ENCODE results near the gene KDM4B.

DNA sequence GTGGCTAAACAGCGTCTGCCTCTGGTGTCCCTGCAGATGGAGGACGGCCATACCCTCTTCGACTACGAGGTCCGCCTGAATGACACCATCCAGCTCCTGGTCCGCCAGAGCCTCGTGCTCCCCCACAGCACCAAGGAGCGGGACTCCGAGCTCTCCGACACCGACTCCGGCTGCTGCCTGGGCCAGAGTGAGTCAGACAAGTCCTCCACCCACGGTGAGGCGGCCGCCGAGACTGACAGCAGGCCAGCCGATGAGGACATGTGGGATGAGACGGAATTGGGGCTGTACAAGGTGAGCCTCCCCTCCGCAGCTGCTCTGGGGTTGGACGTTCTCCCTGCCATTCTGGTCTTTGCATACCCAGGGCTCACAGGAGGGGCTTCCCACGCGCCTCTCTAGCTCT lies 39.7 kb upstream of the KDM4B start:
- TF ChIP-seq, protein P1, sequence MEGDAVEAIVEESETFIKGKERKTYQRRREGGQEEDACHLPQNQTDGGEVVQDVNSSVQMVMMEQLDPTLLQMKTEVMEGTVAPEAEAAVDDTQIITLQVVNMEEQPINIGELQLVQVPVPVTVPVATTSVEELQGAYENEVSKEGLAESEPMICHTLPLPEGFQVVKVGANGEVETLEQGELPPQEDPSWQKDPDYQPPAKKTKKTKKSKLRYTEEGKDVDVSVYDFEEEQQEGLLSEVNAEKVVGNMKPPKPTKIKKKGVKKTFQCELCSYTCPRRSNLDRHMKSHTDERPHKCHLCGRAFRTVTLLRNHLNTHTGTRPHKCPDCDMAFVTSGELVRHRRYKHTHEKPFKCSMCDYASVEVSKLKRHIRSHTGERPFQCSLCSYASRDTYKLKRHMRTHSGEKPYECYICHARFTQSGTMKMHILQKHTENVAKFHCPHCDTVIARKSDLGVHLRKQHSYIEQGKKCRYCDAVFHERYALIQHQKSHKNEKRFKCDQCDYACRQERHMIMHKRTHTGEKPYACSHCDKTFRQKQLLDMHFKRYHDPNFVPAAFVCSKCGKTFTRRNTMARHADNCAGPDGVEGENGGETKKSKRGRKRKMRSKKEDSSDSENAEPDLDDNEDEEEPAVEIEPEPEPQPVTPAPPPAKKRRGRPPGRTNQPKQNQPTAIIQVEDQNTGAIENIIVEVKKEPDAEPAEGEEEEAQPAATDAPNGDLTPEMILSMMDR (IDR thresholded peaks at IDR 0.05), result no peak
- no peak for TF ChIP-seq POLR2A (IDR thresholded peaks at IDR 0.05)

All from uterus (tissue), 2 donors.